Putamen (tissue), 1 donor: ENCODE results near the gene PSPC1.

Source experiments
- DNase-seq: peaks from one replicate; pipeline ENCODE4 v3.0.0-alpha.2; 2016; ENCODE audit warnings: low spot score

PSPC1 gene

DNA sequence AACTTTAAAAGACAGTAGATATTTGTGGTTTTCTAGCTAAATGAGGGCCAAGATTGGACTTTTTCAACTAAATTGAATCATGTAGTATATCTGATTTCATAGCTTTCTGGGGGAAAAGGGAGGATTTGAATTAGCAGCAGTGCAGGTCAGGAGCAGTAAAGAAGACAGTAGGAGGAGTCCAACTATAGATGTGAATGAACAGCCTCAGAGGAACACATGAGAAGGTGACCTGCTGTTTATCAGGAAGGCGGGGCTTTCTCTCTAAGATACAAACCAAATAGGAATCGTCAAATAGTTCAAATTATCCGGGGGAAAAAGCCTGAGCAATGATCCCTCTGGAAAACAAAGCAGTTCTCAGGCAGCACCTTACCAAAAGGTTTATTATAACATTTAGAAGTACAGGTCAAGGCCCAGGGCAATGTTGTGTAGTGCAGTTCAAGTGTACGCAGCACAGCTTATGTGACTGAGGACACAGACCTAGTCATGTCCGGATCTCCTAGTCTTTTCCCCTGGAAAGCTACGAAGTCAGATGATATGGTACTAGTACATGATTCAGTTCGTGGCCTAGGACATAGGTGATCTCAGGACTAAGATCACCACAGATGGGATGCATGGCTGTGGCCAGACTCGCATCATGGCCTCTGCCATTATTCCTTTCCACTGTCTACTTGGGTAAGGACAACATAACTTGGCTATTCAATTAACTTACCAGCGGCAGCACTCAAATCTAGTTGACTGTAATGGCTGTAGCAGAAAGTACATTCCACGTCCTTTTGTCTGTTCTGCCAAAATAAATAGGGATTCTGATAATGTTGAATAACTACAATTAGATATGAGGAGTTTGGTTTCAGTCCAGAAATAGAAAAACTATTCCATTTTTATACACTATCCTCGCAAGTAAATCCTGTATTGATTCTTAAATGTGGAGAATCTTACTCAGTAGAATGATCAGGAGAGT lies 109.0 kb downstream of the PSPC1 start:
- DNase-seq, result no peak

DNA sequence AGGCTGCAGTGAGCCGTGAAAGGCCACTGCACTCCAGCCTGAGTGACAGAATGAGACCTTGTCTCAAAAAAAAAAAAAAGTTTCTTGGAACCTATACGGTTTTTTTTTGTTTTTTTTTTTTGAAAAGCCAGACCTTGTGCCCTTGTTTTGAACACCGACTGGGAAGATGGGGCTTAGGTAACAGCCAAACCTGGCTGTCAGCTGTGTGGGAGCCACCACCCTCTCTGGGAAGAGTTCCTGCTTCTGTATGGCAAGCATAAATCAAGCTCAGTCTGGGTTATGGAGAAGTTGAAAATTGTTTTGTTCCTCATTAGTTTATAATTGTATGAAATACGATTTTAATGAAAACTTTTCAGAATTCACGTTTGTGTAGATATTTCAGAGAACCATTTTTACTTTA lies 109.8 kb downstream of the PSPC1 start:
- DNase-seq, result peak; percentile 22

DNA sequence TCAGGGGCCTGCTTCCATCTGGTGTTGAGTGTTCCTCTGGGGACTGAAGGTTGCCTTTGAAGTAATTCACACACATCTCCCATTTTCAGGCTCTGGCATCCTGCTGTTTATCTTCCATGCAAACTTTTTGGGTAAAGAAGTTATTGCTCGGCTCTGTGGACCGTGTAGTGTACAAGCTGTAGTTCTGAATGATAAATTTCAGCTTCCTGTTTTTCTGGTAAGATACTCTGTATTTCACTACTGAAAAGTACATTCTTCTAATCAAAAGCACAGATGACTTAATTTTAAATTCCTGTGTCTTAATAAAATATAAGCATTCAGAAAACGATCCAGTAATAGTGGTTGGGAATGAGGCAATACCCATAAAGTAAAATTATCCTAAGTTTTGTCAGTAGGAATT lies 112.6 kb downstream of the PSPC1 start:
- no peak for DNase-seq

DNA sequence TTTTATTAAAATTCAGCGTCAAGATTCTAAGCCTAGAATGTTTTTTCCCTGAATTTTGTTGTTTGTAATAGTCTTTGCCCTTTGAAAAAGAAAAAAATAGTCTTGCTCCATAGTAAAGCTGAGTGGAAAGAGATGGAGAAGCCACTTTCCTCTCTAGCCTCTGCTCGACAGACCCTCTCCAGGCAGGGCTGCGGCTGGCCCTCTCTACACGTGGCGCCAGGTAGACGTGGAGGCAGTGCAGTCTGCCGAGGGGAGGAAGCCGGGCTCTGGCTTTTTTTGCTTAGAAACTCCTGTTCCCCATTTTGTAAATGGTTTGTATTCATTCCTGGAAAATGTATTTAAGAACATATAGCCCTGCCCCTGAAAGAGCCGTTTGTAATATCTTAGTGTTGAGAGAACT lies 114.0 kb downstream of the PSPC1 start:
- DNase-seq, result no peak

DNA sequence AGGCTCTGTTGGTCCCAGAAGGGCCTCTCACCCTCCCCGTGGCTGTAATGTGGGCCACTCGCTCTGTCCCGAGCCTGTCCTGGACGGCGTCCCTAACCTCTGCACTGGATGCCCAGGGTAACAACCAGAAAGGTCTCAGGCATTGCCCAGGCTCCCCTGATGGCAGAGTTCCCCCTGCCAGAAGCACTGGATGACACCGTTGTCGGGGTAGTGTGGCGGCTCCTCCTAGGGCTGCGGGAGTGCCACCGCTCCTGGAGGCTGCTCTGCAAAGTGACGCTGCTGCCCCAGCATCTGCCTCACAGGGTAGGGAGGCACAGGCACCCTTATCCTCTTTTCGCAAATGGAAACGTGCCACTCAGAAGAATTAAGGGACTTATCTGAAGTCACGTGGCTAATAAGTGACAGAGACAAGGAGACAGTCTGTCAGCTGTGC lies 117.3 kb downstream of the PSPC1 start:
- peak; percentile 30 for DNase-seq

DNA sequence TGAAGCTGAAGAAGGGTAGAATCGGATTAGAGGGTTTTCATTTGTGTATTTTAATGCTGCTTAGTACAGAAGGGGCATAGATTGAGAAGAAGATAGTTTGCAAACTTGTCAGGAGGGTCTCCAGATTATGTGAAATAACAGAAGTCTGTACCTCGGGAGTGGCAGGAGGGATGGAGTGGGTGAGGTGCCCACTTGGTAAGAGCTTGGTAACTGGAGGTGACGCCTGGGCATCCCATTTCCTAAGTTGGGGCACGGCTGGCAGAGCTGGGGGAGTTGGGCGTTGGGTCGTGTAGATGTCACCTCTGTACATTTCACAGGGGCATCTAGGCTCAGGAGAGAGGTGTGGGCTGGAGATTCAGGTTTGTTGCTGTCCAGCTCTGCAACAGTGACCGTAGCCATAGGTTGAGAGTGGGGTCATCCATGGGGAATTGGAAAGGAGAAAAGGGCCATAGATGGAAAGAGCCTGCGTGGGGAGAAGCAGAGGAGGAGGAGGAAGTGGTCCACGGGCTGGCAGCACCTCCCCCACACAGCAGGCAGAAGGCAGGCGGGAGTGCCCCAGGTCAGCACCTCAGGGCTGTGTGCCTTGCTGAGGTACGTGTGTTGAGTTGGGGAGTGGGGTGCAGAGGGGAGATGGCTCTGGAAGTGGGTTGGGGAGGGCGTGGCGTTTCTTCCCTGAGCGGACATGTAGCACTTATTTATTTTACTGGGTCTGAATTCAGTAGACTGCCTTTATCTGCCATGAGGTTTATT lies 118.1 kb downstream of the PSPC1 start:
- no peak for DNase-seq

DNA sequence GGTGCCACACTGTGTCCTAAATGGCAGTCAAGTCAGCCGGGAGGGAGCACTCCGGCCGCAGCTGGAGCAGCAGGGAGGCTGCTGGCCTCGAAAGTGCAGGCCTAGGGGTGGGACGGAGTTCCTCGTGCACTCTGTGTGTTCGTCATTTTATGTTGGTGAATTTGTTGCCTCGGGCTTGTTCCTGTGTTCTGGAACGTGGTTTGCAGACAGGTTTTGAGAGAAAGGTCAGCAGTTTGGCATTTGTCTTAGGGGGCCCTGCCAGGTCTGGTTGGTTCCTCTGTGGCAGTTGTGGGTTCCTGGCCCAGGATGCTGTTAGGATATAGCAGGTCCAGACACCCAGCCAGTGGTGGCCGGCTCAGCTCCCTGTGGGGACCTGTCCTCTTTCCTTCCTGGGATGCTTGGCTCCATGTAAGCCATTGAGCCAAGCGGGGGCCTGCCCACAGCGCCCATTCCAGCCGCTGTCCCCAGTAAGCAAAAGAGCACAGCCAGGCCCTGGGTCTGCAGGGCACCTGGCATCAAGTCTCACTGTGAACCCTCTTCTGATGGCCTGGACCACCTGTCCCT lies 119.2 kb downstream of the PSPC1 start:
- DNase-seq, result no peak

DNA sequence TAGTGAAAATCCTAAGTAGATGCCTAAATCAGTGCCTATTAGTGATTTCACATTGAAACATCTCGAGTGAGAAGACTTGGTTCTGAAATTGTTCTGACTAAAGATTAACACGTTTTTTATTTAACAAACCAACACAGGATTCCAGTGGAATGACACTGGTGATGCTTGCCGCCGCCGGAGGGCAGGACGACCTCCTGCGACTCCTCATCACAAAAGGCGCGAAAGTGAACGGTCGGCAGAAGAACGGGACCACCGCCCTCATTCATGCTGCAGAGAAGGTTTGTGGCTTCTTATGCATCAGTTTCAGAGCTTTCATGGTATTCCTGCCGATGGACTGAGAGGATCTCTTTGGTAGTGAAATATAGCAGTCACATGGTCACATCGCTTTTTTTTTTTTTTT lies 121.2 kb downstream of the PSPC1 start:
- no peak for DNase-seq

DNA sequence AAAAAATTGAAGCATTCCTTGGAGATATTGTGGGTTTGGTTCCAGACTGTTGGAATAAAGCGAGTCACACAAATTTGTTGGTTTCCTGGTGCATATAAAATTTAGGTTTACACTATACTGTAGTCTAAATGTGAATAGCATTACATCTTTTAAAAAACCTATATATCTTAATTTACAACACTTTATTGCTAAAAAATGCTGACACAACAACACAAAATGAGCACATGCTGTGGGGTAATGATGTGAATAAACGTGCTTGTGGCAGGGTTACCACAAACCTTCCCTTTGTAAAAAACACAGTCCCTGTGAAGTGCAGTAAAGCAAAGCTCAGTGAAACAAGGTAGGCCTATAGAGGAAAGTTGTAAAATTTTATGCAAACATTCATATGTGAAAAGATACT lies 121.6 kb downstream of the PSPC1 start:
- DNase-seq, result no peak

DNA sequence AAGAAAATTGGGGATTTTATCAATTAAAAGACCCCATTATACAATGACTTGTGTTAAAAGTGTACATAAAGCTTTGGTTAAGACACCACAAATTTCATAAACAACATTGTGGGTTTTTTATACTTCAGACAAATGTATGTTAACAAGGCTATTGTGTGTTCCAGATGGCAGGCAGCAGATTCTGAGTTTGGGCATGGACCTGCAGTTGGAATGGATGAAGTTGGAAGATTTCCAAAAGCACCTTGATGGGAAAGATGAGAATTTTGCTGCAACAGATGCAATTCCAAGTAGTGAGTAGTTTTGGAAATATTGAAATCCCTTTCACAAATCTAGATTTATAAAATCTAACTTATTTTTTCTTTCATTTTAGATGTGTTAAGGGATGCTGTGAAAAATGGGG lies 123.9 kb downstream of the PSPC1 start:
- no peak for DNase-seq

DNA sequence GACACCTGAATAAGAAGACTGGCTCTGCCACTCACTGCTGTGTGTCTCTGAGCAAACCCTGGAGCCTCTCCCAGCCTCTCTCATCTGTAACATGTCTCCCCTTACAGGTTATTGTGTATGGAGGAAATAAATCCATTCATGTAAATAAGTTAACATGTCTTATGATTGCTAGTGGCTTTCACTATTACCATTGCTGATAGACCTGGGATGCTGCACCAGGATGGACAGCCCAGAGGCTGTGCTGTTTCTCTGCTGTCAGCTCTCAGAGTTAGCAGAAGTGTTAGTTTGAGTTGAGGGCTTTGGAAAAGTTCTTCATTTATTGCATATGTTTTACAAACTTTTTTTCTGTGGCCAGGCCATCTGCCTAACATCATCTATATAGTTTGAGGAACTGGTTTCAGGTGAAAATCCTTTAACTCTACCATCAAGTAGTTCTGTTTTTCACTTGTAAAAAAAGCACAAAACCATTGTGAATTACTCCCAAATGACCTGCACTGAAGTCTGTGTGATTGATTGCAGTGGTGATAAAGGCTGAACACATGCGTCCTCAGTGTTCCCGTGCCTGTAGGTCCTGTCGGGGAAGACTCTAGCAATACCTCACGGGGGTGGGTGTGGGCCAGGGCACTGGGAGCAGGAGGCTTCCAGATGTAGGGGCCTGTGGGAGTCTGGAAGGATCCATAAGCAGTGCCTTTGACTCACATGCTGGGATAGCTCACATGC lies 124.7 kb downstream of the PSPC1 start:
- no peak for DNase-seq
